PC-3 (cell line): ENCODE measurements around the gene GAB3. TPM values are rescaled to one million over a fixed set of nuclear protein-coding genes. Genes with fewer than 3 reads are reported as not detected.
A peak's percentile ranks its signal among the peaks of the same experiment; 100 is the strongest.
"Not testable (repeated sequence)": the region's sequence is repeated elsewhere in the genome, so short reads cannot be mapped to it uniquely, and the experiment has no call there.

ENCODE experiments used
- ATAC-seq: fragments of 200-7000 bp; cut with Tn5 transposase; 2 replicates; pipeline ENCODE4 v1.9.1; 2020; ENCODE audit warnings: mild to moderate bottlenecking, moderate library complexity
- BruUV-seq: library from RNA; stranded (reverse); fragments of 400-500 nt; replicated peaks from 2 replicates; lab custom pipeline; 2021; lab: Mats Ljungman, UMichigan
- CTCF ChIA-PET: fragments of 300-600 bp; sonication (Branson Sonifier 250); formaldehyde crosslinking; loops from one replicate; lab custom pipeline; 2022; ENCODE audit warnings: antibody characterized with exemption; lab: Charles Lee
- POLR2A ChIA-PET: fragments of 300-600 bp; sonication (Branson Sonifier 250); formaldehyde crosslinking; loops from one replicate; lab custom pipeline; 2022; ENCODE audit warnings: antibody characterized with exemption; ENCODE audit not compliant: unreplicated experiment; lab: Charles Lee
- DNase-seq: peaks from one replicate; pipeline ENCODE4 v3.0.0-alpha.2; 2015
- H2AFZ ChIP-seq: fragments of 300-600 bp; sonication (generic); 2 replicates; pipeline ENCODE4 v1.6.0; 2016; ENCODE audit warnings: antibody characterized with exemption, low read length
- H3F3A ChIP-seq: fragments of 300-600 bp; sonication (generic); one replicate; pipeline ENCODE4 v1.6.0; 2017; ENCODE audit warnings: antibody characterized with exemption, low read length, control low read depth, mild to moderate bottlenecking; ENCODE audit not compliant: unreplicated experiment
- H3K27ac ChIP-seq: fragments of 300-600 bp; sonication (generic); 2 replicates; pipeline ENCODE4 v1.5.1; 2016; ENCODE audit warnings: mild to moderate bottlenecking, low read length
- H3K27me3 ChIP-seq: fragments of 300-600 bp; sonication (generic); 2 replicates; pipeline ENCODE4 v1.6.1; 2016; ENCODE audit warnings: low read length, mixed read lengths
- H3K36me3 ChIP-seq: fragments of 300-600 bp; sonication (generic); 2 replicates; pipeline ENCODE4 v1.6.1; 2016; ENCODE audit warnings: low read depth, mixed run types, low read length, mixed read lengths
- H3K4me1 ChIP-seq: fragments of 300-600 bp; sonication (generic); 2 replicates; pipeline ENCODE4 v1.5.1; 2016; ENCODE audit warnings: low read length; ENCODE audit not compliant: insufficient read depth
- H3K4me2 ChIP-seq: fragments of 300-600 bp; sonication (generic); 2 replicates; pipeline ENCODE4 v1.6.0; 2016; ENCODE audit warnings: low read length
- H3K4me3 ChIP-seq: fragments of 300-600 bp; sonication (generic); 2 replicates; pipeline ENCODE4 v1.5.1; 2016; ENCODE audit warnings: mild to moderate bottlenecking, low read length, mixed read lengths
- H3K79me2 ChIP-seq: fragments of 300-600 bp; sonication (generic); 2 replicates; pipeline ENCODE4 v1.6.1; 2017; ENCODE audit warnings: low read length, mixed read lengths
- H3K9ac ChIP-seq: fragments of 300-600 bp; sonication (generic); 2 replicates; pipeline ENCODE4 v1.6.0; 2016; ENCODE audit warnings: mild to moderate bottlenecking, low read length
- H3K9me2 ChIP-seq: fragments of 300-600 bp; sonication (generic); replicated peaks from 2 replicates; pipeline ENCODE4 v1.6.1; 2016; ENCODE audit warnings: mixed run types, low read length, mixed read lengths
- H3K9me3 ChIP-seq: fragments of 300-600 bp; sonication (generic); 2 replicates; pipeline ENCODE4 v1.6.1; 2016; ENCODE audit warnings: low read length, mixed read lengths
- H4K20me1 ChIP-seq: fragments of 300-600 bp; sonication (generic); 2 replicates; pipeline ENCODE4 v1.6.1; 2016; ENCODE audit warnings: low read length, mixed read lengths
- intact Hi-C: fragments of 100-400 bp; cut with micrococcal nuclease; formaldehyde crosslinking; loops from 2 replicates; pipeline ENCODE4 v1.9.0; 2023
- total RNA-seq: library from RNA; depleted of rRNA; stranded (reverse); fragments of >200 nt; gene quantifications from 2 replicates; pipeline ENCODE4 v1.2.3, GENCODE V29; 2014; rRNA removed

The GAB3 gene
- total RNA-seq, 1 experiment from 2014 or later = 3.1 TPM

DNA sequence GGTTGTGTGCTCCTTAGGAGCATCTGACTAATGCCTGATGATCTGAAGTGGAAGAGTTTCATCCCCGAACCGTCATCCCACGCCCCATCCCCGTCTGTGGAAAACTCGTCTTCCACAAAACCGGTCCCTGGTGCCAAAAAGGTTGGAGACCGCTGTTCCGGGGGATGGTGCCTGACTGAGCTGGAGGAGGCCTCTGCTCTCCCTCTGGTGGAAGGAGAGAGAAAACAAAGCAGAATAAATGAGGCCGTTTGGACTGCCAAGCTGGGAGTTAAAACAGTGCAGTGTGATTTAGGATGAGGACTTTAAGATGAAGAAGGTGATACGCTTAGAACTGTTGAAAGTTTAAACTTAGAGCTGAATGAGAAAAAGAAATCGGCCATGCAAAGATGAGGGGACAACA lies 117.2 kb downstream of the GAB3 start:
- H2AFZ ChIP-seq, H4K20me1 ChIP-seq, POLR2A ChIA-PET, H3K27me3 ChIP-seq, H3K27ac ChIP-seq, H3K79me2 ChIP-seq, CTCF ChIA-PET, BruUV-seq, H3F3A ChIP-seq, H3K4me2 ChIP-seq, H3K4me3 ChIP-seq, H3K9me2 ChIP-seq, H3K9me3 ChIP-seq, H3K4me1 ChIP-seq, intact Hi-C loops, H3K9ac ChIP-seq, DNase-seq, H3K36me3 ChIP-seq: not testable (repeated sequence)
- peak; percentile 37 for ATAC-seq

DNA sequence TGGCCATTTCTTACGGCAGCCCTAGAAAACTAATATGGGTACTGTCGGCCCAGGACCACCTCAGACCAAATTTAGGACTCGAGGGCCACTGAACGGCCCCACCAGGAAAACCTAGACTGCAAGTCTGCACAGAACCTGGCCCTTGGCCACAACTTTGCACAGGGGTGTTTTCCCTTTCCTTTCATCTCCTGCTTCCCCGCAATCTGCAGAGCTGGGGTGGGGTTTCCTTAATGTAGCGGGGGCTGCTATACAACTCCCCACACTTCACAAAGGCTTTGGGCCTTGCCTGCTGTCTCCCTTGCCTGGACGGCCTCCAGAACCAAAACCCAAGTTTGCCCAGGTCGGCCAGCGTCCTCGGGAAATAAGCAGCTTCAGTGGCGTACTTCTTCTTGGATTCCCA lies 119.9 kb downstream of the GAB3 start:
- H3K36me3 ChIP-seq, H3K79me2 ChIP-seq, H3K9me2 ChIP-seq, H3K9me3 ChIP-seq, H2AFZ ChIP-seq, H3F3A ChIP-seq, POLR2A ChIA-PET, DNase-seq, CTCF ChIA-PET, H3K4me3 ChIP-seq, H3K27ac ChIP-seq, intact Hi-C loops, H3K4me2 ChIP-seq, ATAC-seq, H3K4me1 ChIP-seq, H4K20me1 ChIP-seq, BruUV-seq, H3K27me3 ChIP-seq, H3K9ac ChIP-seq: not testable (repeated sequence)

DNA sequence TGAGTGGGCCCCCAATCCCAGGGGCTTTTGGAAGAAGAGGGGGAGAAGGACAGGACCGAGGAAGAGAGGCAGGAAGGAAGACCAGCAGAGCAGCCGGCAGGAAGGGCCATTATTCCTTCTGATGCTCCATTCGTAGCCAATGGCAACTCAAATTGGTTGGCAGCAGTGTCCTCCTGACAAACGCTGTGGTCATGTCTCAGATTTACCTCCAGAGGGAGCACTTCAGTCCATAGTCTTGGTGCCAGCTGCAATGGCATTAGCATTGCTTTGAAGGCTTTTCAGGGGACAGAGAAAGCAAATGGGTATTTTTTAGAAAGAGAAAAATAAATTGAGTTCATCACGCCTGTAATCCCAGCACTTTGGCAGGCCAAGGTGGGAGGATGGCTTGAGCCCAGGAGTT lies 121.9 kb downstream of the GAB3 start:
- intact Hi-C loops, POLR2A ChIA-PET, H3K9me3 ChIP-seq, H3K9ac ChIP-seq, H3K27me3 ChIP-seq, H2AFZ ChIP-seq, CTCF ChIA-PET, H3K36me3 ChIP-seq, H3K27ac ChIP-seq, H3F3A ChIP-seq, H4K20me1 ChIP-seq, H3K79me2 ChIP-seq, H3K4me1 ChIP-seq, DNase-seq, H3K9me2 ChIP-seq, H3K4me3 ChIP-seq, H3K4me2 ChIP-seq, BruUV-seq: not testable (repeated sequence)
- peak; percentile 72 for ATAC-seq

Other genes starting within 250 kb of the GAB3 start
- 69.2 and 88.0 TPM in 2 replicates for gene FAM3A, start 234.8 kb downstream of the GAB3 start, total RNA-seq
- gene G6PD, start 204.2 kb downstream of the GAB3 start, total RNA-seq = 121 and 147 TPM in 2 replicates
- gene IKBKG, start 203.5 kb downstream of the GAB3 start, total RNA-seq = 34.3 and 39.6 TPM in 2 replicates
- not detected in 2 replicates for gene CTAG1A, start 165.9 kb downstream of the GAB3 start, total RNA-seq
- not detected in 2 replicates for gene CTAG1B, start 131.8 kb downstream of the GAB3 start, total RNA-seq
- not detected in 2 replicates for gene CTAG2, start 97.5 kb downstream of the GAB3 start, total RNA-seq
- gene DKC1, start 11.8 kb upstream of the GAB3 start, total RNA-seq = 89.2 and 115 TPM in 2 replicates
- gene MPP1, start 54.4 kb upstream of the GAB3 start, total RNA-seq = 18.3 and 18.8 TPM in 2 replicates
- gene SMIM9, start 83.6 kb upstream of the GAB3 start, total RNA-seq = not detected in 2 replicates
- 13.6 and 16.8 TPM in 2 replicates for gene F8A1, start 135.3 kb upstream of the GAB3 start, total RNA-seq